NCI-H1436 treated with DMSO at 0.1 percent for 48 hours (cell line): Measurements from ENCODE around the gene NDC80.

Experiments used
- DNase-seq: peaks from one replicate; lab custom pipeline; 2025; lab: John Stamatoyannopoulos, UW

Gene NDC80

DNA sequence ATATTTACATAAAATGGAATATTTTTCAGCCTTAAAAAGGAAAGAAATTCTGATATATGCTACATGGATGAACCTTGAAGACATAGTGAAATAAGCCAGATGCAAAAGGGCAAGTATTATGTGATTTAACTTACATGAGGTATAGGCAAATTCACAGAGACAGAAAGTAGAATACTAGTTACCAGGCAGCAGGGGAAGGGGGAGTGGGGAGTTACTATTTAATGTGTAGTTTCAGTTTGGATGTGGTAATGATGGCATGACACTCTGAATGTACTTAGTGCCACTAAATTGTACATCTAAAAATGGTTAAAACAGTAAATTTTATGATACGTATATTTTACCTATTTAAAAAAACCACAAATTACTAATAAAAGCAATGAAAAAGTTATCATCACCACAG lies 12.1 kb upstream of the NDC80 start:
- DNase-seq, result no peak

DNA sequence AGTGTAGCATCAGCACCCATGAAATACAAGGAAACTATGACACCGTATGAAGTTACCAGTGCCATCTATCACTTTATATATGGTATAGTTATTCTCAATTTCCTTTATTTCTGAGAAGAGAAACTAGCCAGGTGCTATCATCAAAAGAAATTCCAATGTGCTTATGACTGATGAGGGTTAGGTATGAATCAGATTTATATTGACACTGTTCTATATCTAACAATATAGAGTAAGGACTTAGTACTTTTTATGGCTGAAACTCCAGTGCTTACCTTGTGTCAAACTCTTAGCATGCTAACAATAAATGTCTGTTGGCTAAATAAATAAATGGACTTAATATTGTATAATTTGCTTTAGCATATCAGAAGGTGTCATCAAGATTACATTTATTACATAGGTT lies 7.0 kb upstream of the NDC80 start:
- no peak for DNase-seq

DNA sequence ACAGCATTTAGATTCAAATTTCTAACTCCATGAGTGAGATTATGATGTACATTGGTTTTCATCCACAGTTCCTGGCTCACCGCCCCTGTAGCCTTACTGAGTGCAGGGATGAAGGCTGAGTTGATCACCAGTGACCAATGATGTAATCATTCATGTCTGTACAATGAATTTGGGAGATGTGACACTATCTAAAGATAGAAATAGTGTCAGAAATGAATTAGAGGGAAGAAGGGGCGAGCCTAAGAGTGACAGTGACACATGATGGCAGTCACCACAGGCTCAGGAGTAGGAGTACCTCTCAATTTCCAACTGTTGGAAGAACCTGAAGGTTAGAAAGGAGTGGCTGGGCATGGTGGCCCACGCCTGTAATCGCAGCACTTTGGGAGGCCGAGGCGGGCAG lies 3.2 kb upstream of the NDC80 start:
- DNase-seq, result no peak

DNA sequence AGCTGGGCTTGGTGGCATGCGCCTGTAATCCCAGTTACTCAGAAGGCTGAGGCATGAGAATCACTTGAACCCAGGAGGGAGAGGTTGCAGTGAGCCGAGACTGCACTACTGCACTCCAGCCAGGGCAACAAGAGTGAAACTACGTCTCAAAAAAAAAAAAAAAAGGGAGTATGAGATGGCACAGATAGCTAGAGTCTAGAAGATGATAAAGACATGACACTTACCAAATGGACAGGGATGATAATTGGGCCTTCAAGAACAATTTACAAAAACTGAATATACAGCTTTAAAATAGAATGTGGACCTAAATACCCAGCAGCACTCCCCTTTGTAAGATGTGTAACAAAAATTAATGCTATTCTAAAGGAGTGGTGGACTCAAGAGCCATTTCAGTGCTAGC lies 2.8 kb upstream of the NDC80 start:
- DNase-seq, result no peak

DNA sequence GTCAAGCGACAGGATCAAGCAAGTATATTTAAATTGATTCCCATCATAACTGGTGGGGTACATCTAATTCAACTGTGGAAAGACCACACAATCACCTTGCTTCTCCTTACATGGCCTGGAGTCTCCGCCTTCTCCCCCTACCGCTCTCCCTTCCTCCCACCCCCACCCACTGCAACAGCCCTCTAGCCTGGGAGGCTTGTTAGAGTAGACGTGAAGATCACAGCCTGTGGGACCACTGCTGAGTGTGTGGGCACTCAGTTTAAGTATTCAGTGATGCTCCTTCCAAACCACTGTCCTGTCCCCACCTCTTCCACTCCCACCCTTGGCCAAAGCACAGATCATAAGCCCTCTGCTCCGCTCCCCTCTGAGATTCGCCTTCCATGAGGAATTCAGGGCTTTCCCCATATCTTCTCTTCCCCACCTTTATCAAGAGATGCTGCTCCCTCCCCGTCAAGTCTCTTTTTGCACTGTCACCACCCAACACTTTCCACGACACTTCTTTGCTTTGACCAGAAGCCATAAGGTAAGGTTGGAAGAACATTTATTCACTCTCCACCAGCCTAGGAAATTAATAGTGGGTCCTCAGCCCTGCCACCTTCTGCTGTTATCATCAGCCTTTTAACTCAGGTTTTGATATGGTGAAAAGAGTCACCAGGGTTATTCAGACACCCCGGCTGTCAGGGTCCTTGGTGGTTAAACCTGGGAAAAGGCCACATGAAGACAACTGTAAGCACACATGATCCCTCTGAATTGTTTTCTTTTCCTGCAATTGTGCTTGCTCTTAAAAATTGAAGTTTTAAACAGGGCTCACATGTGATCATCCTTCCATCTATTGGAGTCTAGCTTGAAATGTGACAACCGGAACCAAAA lies 1.8 kb upstream of the NDC80 start:
- no peak for DNase-seq

DNA sequence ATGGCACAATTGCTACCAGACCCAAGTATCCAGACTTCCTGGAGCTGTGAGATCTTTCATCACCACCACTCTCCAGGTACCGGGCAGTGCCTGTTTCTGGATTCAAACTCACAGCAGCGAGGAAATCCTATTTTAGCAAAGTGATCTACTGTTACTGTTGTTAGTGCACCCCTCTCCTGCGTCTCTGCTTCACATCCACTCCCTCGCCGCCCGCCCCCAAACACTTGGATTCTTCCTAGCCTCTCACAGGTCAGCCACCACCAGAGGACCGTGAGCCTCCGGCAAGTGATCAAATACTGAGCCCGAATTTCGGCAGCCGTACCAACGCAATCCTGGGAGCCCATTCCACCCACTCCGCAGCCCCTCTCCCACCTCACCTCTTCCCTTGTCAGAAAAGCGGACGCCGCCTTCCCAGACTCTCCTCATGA lies 571 bp upstream of the NDC80 start:
- DNase-seq, result no peak

DNA sequence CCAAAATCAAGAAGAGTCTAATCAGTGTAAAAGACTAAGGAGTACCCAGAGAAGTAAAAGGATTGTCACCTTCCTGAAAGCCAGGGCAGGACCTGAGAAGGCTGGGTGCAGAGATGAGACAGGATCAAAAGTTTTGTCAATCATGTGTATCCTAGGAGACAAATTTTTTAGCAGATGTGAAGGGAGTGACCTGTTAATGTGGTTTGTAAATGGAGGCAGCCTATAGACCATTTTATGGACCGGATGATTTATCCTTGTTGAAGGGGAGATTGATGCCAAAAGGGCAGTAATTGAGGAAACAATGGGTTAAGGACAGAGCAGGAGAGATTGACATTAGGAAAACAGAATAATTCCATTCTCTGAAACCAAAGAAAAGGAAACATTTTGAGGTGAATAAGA lies 813 bp downstream of the NDC80 start:
- DNase-seq, result no peak

DNA sequence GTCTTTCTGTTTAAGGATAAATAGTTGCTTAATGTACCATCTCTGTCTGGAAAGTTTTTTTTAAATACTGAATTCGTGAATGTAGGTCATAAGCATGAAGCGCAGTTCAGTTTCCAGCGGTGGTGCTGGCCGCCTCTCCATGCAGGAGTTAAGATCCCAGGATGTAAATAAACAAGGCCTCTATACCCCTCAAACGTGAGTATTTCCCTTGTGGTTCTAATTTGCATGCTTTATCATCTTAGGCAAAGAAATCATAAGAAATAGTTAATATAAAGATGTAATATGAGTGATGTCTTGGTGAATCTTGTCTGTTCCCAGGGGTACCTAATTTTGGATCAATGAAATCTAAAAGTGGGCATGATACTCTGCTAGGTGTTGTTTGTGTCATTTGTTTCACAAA lies 1.5 kb downstream of the NDC80 start:
- DNase-seq, result no peak

DNA sequence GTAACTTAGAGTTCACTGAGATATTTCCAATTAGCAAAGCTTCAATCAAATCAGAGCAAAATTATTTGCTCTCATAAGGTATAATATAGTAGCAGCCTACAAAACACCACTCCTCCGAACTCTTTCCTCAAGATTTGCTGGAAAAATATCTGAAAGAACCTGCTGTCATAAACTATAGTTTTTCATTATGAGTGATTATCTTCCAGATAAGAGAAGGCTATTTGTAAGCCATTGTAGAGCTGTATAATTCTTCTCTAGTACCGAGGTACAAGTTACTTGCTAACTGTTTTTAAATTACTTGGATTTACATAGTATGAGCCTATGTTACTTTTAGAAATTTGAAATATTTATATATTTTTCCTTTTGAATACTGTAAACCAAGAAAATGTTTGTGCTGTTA lies 2.1 kb downstream of the NDC80 start:
- DNase-seq, result no peak

DNA sequence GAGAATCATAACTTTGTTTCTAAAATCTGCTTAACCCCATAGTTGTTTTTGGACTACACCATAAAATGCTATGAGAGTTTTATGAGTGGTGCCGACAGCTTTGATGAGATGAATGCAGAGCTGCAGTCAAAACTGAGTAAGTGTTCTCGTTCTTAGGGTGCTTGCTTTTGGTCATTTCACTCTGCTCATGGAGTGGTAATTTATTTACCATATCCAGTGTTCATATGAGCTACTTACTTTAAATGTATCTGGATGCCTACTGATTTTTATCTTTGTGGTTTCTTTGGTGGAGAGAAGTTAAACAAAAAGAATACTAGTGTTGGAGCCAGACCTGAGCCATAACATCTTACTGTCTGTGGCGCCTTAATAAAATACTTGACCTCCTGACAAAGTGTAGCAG lies 16.4 kb downstream of the NDC80 start:
- DNase-seq, result no peak

DNA sequence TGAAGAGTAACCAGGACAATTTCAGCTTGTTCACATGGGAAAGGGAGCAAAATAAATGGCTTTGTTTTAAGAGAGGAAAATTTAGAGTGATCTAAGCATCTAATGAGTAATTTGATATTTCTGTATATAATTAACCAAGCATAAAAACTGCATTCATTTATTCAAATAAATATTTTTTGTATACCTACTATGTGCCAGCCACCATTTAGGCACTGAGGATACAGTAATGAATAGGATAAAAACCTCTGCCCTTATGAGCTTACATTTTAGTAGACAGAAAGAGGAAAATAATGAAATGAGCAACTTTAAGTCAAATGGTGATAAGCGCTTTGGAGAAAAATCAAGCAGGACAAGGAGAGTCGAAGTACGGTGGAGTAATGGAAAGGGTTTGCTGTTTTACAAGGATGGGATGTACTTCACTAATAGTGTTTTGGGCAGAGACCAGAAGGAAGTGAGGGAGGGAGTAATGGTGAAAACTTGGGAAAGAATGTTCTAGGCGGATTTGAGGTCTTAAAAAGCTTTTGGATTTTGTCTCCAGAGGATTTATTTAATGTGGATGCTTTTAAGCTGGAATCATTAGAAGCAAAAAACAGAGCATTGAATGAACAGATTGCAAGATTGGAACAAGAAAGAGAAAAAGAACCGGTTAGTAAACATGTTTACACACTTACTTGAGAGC lies 17.4 kb downstream of the NDC80 start:
- DNase-seq, result no peak

DNA sequence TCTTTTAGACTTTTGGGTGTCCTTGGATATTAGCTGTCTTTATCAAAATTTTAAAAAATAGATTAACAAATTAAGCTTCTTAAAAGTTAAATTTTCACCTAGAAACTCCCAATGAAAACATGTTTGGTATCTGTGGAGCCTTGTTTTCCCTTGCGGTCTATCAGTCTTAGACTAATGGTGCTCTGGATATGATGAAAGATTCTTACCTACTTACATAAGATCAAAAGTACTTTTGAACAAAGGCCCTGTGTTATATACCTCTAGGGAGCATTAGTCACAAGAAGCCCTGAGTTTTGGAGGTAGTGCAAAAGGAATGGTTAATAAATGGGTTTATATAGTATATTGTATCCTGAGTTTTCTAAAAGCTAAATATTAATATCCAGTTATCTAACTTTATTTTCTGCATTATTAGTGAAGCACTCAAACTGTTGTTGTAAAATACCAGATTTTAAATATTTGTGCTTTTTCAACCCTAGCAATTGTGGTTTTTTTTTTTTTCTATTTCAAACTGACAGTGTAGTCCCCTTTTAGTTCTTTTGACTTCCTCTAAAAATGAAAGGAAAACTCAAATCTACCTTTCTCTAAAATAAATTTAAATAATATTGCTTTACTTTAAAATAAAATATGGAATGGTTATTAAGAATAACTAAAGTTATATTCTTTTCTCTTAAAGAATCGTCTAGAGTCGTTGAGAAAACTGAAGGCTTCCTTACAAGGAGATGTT lies 18.1 kb downstream of the NDC80 start:
- no peak for DNase-seq

DNA sequence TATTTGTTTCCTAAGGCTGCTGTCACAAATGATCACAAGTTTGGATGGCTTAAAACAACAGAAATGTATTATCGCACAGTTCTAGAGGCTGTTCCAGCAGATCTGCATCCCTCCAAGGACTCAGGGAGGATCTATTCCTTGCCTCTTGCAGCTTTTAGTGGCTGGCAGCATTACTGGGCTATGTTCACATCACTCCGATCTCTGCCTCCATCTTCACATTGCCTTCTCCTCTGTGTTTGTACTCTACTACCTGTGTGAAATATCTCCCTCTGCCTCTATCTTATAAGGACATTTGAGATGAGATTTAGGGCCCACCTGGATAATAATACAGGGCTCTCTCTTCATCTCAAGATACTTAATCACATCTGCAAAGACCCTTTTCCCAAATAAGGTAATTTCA lies 18.9 kb downstream of the NDC80 start:
- no peak for DNase-seq

DNA sequence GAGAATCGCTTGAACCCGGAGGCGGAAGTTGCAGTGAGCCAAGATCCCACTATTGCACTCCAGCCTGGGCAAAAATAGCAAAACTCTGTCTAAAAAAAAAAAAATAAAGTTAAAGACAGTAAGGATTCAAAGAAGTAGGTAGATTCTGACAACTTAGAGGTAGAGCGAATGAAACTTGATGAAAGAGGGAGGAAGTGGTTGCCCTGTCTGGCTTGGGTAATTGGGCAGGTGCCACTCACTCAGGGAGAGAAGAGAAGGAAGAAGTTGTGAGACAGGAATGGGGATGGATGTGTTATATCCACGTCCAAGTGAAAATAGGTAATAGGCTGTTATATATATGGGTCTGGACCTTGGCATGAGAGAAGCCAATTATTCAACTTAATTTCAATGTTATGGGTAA lies 26.3 kb downstream of the NDC80 start:
- no peak for DNase-seq

DNA sequence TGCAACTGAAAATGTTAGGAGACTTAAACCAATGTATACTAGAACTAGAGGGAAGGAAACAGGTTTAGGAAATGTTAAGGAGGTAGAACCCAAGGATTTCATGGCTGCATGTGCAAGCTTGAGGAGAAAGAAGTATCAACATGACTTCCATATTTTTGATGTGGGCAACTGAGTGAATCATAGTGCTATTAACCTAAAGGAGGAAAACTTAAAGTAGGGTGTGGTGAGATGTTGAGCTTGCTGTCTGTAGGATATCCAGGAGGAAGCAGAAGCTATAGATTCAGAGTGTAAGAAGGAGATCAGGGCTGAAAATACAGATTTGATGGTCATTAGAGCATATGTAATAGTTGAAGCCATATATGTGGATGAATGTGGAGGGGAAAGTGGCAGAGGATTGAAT lies 31.5 kb downstream of the NDC80 start:
- DNase-seq, result no peak

DNA sequence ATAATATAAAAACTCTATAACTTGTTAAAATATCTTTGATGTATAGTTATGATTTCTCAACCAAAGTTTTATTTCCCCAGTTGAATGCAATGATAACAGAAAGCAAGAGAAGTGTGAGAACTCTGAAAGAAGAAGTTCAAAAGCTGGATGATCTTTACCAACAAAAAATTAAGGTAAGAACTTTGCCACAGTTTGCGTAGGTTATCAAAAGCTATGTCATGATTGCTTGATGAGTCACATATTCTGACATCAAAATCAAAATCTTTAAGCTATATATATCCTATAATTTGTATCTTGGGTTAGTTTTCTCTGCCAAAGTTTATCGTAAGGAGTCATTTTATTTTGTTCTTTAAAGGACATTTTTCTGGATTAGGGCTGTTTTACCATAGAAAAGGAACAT lies 35.0 kb downstream of the NDC80 start:
- no peak for DNase-seq

DNA sequence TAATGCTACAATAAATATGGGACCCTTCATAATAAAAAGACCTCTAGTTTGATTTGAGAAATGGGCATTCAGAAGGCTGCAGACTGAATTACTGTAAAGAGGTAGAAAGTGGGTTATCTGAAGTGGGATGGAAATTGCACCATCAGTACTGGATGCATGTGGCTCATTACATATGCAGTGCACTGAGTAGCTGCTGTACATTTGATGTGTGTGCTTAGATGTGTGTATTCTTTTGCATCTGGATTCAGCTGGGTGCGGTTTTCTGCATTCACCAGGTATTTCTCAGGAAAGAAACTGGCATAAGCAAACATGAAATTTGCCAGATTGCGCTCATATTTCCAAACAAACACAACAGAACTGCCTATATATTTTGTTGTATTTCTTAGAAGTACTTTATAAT lies 38.2 kb downstream of the NDC80 start:
- no peak for DNase-seq

DNA sequence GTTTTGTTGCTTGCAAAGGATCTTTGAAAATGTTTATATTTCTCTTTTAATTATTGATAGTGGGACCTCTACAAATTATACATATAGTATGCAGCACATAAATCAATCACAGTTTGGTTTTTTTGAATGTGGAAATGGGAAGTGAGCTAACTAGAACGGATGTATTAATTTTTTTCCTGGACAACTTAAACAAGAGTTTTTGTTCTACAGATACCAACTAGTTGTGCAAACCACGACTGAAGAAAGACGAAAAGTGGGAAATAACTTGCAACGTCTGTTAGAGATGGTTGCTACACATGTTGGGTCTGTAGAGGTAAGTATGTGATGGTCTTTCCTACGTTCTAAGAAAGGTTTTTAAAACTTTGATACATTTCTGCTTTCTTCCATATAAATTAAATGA lies 39.2 kb downstream of the NDC80 start:
- no peak for DNase-seq

DNA sequence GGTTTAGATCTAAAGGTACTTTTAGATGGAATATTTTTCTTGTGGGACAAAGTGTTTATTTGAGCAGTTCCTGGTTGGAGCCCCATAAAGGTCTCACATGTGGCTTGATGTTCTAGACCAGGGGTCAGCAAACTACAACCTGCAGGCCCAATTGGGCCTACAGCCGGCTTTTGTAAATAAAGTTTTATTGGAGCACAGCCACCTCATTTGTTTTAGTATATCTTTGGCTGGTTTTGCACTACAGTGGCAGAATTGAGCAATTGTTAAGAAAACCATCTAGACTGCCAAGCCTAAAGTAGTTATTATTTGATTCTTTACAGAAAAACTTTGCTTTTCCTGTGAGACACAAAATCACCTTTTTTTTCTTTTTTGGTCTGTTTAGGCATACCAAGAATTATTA lies 41.6 kb downstream of the NDC80 start:
- no peak for DNase-seq

DNA sequence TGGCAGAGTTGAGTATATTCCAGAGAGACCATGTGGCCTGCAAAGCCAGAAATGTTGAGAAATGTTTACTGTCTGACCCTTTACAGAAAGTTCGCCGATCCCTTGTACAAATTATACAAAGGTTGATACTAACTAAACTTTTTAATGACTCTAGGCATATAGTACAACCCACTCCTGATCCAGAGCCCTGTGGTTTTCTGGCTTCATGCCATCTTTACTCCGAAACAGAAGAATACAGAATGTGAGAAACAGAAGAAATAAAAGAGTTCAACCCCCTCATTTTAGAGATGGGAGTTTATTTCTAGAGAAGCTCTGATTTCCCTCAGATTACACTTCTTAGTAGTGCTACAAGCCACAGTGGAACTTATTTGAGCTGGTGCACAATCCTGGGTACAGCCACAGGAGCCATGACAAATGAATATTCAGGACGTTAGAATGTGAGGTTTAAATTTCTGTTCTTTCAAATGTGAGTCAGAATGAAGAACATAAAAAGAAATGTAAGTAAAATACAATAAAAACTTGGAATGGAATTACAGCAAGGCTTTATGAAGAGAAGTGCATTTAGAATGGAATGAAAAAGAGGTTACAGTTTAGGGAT lies 46.1 kb downstream of the NDC80 start:
- DNase-seq, result no peak

DNA sequence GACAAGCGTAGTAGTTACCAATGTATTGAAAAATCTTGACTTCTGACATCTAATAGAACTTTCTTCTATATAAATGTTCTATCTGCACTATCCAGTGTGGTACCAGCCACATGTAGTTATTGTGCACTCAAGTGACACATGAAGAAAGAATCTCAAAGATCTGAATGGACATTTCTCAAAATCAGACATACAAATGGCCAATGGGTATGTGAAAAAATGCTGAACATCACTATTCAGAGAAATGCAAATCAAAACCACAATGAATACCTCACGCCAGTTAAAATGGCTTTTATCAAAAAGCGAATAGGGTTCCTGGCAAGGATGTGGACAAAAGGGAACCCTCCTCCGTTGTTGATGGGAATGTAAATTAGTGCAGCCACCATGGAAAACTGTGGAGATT lies 46.7 kb downstream of the NDC80 start:
- no peak for DNase-seq

DNA sequence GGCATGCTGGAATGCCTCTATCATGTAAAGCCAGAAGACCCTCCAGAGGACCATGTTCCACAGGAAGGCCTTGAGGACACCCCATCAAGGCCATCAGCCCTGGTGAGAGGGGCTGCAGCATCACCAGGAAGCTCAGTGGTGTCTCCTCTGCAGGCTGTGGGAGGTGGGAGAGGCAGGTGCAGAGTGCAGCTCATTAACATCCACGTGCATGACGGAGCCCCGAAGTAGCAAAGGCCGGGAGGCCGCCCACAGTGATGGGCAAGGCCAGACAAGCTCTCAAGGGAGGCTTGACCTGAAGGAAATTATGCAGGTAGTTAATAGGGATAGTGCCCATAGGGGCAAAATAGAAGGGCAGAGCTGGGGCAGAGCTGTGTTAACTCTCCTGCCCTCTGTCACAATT lies 53.9 kb downstream of the NDC80 start:
- no peak for DNase-seq

DNA sequence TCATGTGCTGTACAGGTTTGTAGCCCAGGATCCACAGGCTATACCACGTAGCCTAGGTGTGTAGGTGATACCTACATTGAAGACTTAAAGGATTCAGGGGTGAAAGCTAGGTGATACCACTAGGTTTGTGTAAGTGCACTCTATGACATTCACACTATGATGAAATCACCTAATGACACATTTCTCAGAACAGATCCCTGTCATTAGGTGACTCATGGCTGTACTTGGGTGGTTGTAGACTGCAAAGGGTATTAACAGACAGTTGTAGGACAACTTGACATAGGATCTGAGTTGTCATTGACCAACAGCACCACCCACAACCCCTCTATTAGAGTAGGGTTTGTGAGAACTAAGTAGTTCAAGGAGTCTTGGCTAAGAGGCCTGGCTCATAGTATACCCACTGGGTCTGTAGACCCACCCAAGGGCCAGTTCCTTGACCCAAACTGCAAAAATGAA lies 56.5 kb downstream of the NDC80 start:
- DNase-seq, result no peak
